GM12878 (cell line): ENCODE data around the gene PPP2R3B. TPM values are rescaled to one million over a fixed set of nuclear protein-coding genes. Genes with fewer than 3 reads are reported as not detected.

Experiments used
- ATAC-seq: fragments of 200-7000 bp; cut with Tn5 transposase; 3 replicates; pipeline ENCODE4 v1.9.1; 2020; ENCODE audit warnings: mild to moderate bottlenecking, moderate library complexity
- BruUV-seq: library from RNA; stranded (reverse); fragments of 400-500 nt; replicated peaks from 2 replicates; lab custom pipeline; 2021; lab: Mats Ljungman, UMichigan
- CTCF ChIA-PET: fragments of 300-600 bp; sonication (Branson Sonifier 250); formaldehyde crosslinking; extraction: SDS; loops from one replicate; lab custom pipeline; 2021; ENCODE audit warnings: inconsistent platforms; lab: Yijun Ruan, JAX
- POLR2A ChIA-PET: fragments of 350-600 bp; formaldehyde crosslinking; extraction: SDS; loops from one replicate; lab custom pipeline; 2021; ENCODE audit warnings: inconsistent platforms; lab: Charles Lee
- RAD21 ChIA-PET: fragments of 300-600 bp; sonication (Branson Sonifier 250); formaldehyde crosslinking; loops from one replicate; lab custom pipeline; 2023; ENCODE audit warnings: antibody characterized with exemption; ENCODE audit not compliant: unreplicated experiment; lab: Charles Lee
- SMC1A ChIA-PET: fragments of 300-600 bp; sonication (Branson Sonifier 250); formaldehyde crosslinking; loops from one replicate; lab custom pipeline; 2023; ENCODE audit not compliant: unreplicated experiment, uncharacterized antibody; lab: Charles Lee
- DNase-seq: peaks from one replicate; pipeline ENCODE4 v3.0.0-alpha.2; 2011; ENCODE audit warnings: low read depth, low spot score
- FAIRE-seq: peaks from 3 replicates; lab custom pipeline; 2011; peaks lifted over from hg19 to GRCh38; lab: Jason Lieb, UNC
- H2AFZ ChIP-seq: 2 replicates; pipeline ENCODE4 v1.6.0; 2011; ENCODE audit warnings: low read depth, low read length, control low read depth; ENCODE audit not compliant: control insufficient read depth
- H3K27ac ChIP-seq: 2 replicates; pipeline ENCODE4 v1.5.1; 2011; ENCODE audit warnings: control low read depth; ENCODE audit not compliant: control insufficient read depth, insufficient read depth
- H3K27me3 ChIP-seq, 2 experiments: replicated peaks in 1 of 2; 2 replicates each; pipeline versions ENCODE4 v1.6.0 to v1.6.1; 2011; ENCODE audit warnings: low read length in 1 of 2; ENCODE audit not compliant: control insufficient read depth in 2 of 2, insufficient read depth in 2 of 2
- H3K36me3 ChIP-seq, 2 experiments: 2 replicates each; pipeline ENCODE4 v1.5.1; 2011; ENCODE audit warnings: low read length in 1 of 2; ENCODE audit not compliant: control insufficient read depth in 2 of 2, insufficient read depth in 2 of 2
- H3K4me1 ChIP-seq: 2 replicates; pipeline ENCODE4 v1.6.1; 2011; ENCODE audit warnings: mild to moderate bottlenecking, low read length, moderate library complexity, mixed read lengths; ENCODE audit not compliant: control insufficient read depth, insufficient read depth
- H3K4me2 ChIP-seq: 2 replicates; pipeline ENCODE4 v1.6.0; 2011; ENCODE audit warnings: control low read depth; ENCODE audit not compliant: control insufficient read depth, insufficient read depth
- H3K4me3 ChIP-seq: fragments of 200-600 bp; sonication (generic); 2 replicates; pipeline ENCODE4 v1.5.1; 2016
- H3K79me2 ChIP-seq: 2 replicates; pipeline ENCODE4 v1.6.0; 2011; ENCODE audit warnings: low read length; ENCODE audit not compliant: control insufficient read depth, insufficient read depth
- H3K9ac ChIP-seq: 2 replicates; pipeline ENCODE4 v1.8.0; 2011; ENCODE audit warnings: low read length, control low read depth, mixed read lengths; ENCODE audit not compliant: control insufficient read depth, insufficient read depth
- H3K9me3 ChIP-seq: replicated peaks from 3 replicates; pipeline ENCODE4 v1.5.1; 2011; ENCODE audit warnings: mild to moderate bottlenecking, low read length; ENCODE audit not compliant: control insufficient read depth, insufficient read depth
- H4K20me1 ChIP-seq: 2 replicates; pipeline ENCODE4 v1.6.0; 2011; ENCODE audit not compliant: control insufficient read depth, insufficient read depth
- ETV6 ChIP-seq, 2 experiments: fragments of 450-650 bp in 1 of 2; IDR thresholded peaks in 1 of 2; conservative IDR thresholded peaks in 1 of 2; 2 replicates each; pipeline ENCODE4 v1.6.1; 2014; ENCODE audit warnings: antibody characterized with exemption in 1 of 2, borderline replicate concordance in 1 of 2, low read depth in 1 of 2, mild to moderate bottlenecking in 1 of 2, moderate library complexity in 1 of 2
- IKZF2 ChIP-seq, 2 experiments: fragments of 450-650 bp; IDR thresholded peaks; 2 replicates each; pipeline ENCODE4 v1.6.1; 2017; ENCODE audit warnings: mild to moderate bottlenecking in 2 of 2, moderate library complexity in 2 of 2
- MEF2B ChIP-seq: fragments of 450-650 bp; IDR thresholded peaks from 2 replicates; pipeline ENCODE4 v1.6.1; 2018; ENCODE audit warnings: mild to moderate bottlenecking, moderate library complexity; ENCODE audit not compliant: partially characterized antibody, poor library complexity, severe bottlenecking
- NRF1 ChIP-seq: conservative IDR thresholded peaks from 2 replicates; pipeline ENCODE4 v1.6.1; 2011; ENCODE audit warnings: mild to moderate bottlenecking, low read depth, low read length, improper control_type of control experiment
- REST ChIP-seq: IDR thresholded peaks from 2 replicates; pipeline ENCODE4 v1.6.1; 2012; ENCODE audit warnings: mild to moderate bottlenecking, low read depth, low read length
- SMAD5 ChIP-seq: IDR thresholded peaks from 2 replicates; pipeline ENCODE4 v1.6.1; 2016; ENCODE audit warnings: antibody characterized with exemption, low read depth
- ZBED1 ChIP-seq: IDR thresholded peaks from 2 replicates; pipeline ENCODE4 v1.6.1; 2016; ENCODE audit warnings: borderline replicate concordance
- ZZZ3 ChIP-seq: IDR thresholded peaks from 2 replicates; pipeline ENCODE4 v1.6.1; 2011; ENCODE audit warnings: low read depth; ENCODE audit not compliant: control insufficient read depth, insufficient read length
- WGBS: methylation state at CpG from one replicate; pipeline ENCODE4 v1.1.6; 2016; ENCODE audit warnings: low lambda C conversion rate; ENCODE audit not compliant: insufficient replicate concordance, insufficient coverage; ENCODE audit errors: missing lambda C conversion rate; 5-methylcytosine and 5-hydroxymethylcytosine counted together
- in situ Hi-C: fragments of 300-500 bp; cut with MboI; formaldehyde crosslinking; loops from 9 replicates; pipeline ENCODE4 v1.14.3; 2018; ENCODE audit warnings: mixed read lengths
- intact Hi-C: fragments of 100-400 bp; cut with micrococcal nuclease; formaldehyde crosslinking; loops from one replicate; pipeline ENCODE4 v1.14.2; 2022; ENCODE audit not compliant: unreplicated experiment
- polyA plus RNA-seq, 11 experiments: library from polyadenylated mRNA; depleted of rRNA in 4 of 11; unstranded in 6 of 11; stranded (reverse) in 5 of 11; fragments of >200 nt; fragmentation: Nextera tagmentation in 4 of 11; fragmentation: Illumina TruSeq in 1 of 11; extraction: Ambion mirVana in 4 of 11; extraction: Trizol in 1 of 11; gene quantifications; 1 replicate in 1 of 11; 2 replicates in 10 of 11; pipeline versions ENCODE4 v1.2.1 to v1.2.3, GENCODE V29; 2011 to 2016; ENCODE audit warnings: inconsistent platforms in 2 of 11, missing spikeins in 2 of 11, low read depth in 1 of 11
- total RNA-seq, 4 experiments: library from RNA; depleted of rRNA in 3 of 4; stranded (reverse); fragments of >200 nt in 3 of 4; fragmentation: Illumina TruSeq in 1 of 4; extraction: Trizol in 1 of 4; gene quantifications; 2 replicates each; pipeline versions ENCODE4 v1.2.1 to v1.2.3, GENCODE V29; 2013 to 2021
- TF ChIP-seq, protein P1 (sequence below): fragments of 450-650 bp; IDR thresholded peaks from 2 replicates; pipeline ENCODE4 v1.6.1; 2018; ENCODE audit warnings: mild to moderate bottlenecking, low read depth, moderate library complexity; ENCODE audit not compliant: partially characterized antibody

The PPP2R3B gene
- total and polyA plus RNA-seq, 10 of the 15 experiments (the other 5 are each of a cell fraction or from before 2014, with no cell fraction given), result 0.11 to 34.3 (median 9.7) TPM; not detected in 1

DNA sequence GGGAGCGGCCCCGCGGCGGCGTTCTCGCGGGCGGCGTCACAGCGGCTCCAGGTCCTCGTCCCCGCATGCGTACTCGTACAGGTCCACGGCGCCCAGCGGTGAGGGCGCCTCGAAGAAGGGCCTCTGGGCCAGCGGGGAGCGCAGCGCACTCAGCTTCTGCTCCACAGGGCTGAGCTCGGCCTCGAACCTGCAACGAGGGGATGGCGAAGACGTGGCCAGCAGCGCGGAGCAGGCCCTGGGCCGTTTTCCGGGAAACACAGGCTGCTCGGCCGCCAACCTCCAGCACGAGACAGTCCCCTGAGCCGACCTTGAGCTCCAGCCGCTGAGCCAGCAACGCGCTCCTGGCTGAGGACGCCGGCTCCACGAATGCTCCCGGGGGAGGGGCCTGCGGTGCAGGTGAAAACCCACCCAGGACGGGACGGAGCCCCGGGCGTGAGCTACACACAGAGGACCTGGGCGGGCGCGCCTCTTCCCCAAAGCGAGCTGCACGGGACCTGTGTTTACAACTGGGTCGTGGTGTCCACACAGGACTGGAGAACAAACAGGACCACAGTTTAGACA lies 52.3 kb downstream of the PPP2R3B start:
- intact Hi-C loops, result no loop called here
- Histone ChIP-seq H3K4me2 (no peak overlapping the region), H3K79me2 (no peaks in the 10 kb centered on the region), H3K27ac (no peak overlapping the region), H3K9ac (no peak overlapping the region), H3K4me1 (no peaks in the 10 kb centered on the region), H3K27me3 (no peaks in the 10 kb centered on the region), H4K20me1 (no peaks in the 10 kb centered on the region), H3K9me3 (no peaks in the 10 kb centered on the region; the same call in 1 of the 3 replicates), H3K36me3 (no peaks in the 10 kb centered on the region), H2AFZ (no peak overlapping the region), H3K4me3 (no peak overlapping the region)
- WGBS, result 94% methylated on average over 28 of the region's 53 CpGs
- no peak for ATAC-seq
- ChIA-PET SMC1A (no interaction called here), POLR2A (no interaction called here), RAD21 (no interaction called here), CTCF (no interaction called here)
- DNase-seq, result no peak
- FAIRE-seq, result no peak
- TF ChIP-seq NRF1 (no peak), MEF2B (no peak), ZBED1 (no peak)
- in situ Hi-C loops, result no loop called here
- no TSS peak for BruUV-seq

- Histone ChIP-seq H3K27ac (no peak overlapping the region), H3K79me2 (no peaks in the 10 kb centered on the region), H3K4me3 (no peak overlapping the region), H4K20me1 (no peaks in the 10 kb centered on the region), H2AFZ (no peak overlapping the region), H3K9me3 (no peaks in the 10 kb centered on the region; the same call in 1 of the 3 replicates), H3K9ac (no peak overlapping the region), H3K27me3 (no peaks in the 10 kb centered on the region), H3K4me1 (no peaks in the 10 kb centered on the region), H3K36me3 (no peaks in the 10 kb centered on the region), H3K4me2 (no peak overlapping the region)
- no TSS peak for BruUV-seq
- POLR2A ChIA-PET, result no interaction called here
- SMC1A ChIA-PET, result no interaction called here
- RAD21 ChIA-PET, result no interaction called here
- CTCF ChIA-PET, result no interaction called here
- WGBS, result 90% methylated on average over 46 of the region's 51 CpGs
- intact Hi-C loops, result no loop called here
- FAIRE-seq (no peak), ATAC-seq (no peak), DNase-seq (no peak)
- in situ Hi-C loops, result no loop called here
- TF ChIP-seq IKZF2 (IDR thresholded peaks at IDR 0.05) (no peak), ETV6 (conservative IDR thresholded peaks at IDR 0.05 in 1 of 2, IDR thresholded peaks at IDR 0.05 in 1 of 2; ENCODE audit: borderline replicate concordance in 1 of 2, low read depth in 1 of 2) (no peak), REST (no peak), SMAD5 (no peak), ZZZ3 (no peak)
- TF ChIP-seq, protein P1, sequence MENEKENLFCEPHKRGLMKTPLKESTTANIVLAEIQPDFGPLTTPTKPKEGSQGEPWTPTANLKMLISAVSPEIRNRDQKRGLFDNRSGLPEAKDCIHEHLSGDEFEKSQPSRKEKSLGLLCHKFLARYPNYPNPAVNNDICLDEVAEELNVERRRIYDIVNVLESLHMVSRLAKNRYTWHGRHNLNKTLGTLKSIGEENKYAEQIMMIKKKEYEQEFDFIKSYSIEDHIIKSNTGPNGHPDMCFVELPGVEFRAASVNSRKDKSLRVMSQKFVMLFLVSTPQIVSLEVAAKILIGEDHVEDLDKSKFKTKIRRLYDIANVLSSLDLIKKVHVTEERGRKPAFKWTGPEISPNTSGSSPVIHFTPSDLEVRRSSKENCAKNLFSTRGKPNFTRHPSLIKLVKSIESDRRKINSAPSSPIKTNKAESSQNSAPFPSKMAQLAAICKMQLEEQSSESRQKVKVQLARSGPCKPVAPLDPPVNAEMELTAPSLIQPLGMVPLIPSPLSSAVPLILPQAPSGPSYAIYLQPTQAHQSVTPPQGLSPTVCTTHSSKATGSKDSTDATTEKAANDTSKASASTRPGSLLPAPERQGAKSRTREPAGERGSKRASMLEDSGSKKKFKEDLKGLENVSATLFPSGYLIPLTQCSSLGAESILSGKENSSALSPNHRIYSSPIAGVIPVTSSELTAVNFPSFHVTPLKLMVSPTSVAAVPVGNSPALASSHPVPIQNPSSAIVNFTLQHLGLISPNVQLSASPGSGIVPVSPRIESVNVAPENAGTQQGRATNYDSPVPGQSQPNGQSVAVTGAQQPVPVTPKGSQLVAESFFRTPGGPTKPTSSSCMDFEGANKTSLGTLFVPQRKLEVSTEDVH, result no peak
Measured at GRCh38 chrX:333611-334311, 52.9 kb downstream of the PPP2R3B start.
